ENCODE results near the gene CPEB3.

DNA sequence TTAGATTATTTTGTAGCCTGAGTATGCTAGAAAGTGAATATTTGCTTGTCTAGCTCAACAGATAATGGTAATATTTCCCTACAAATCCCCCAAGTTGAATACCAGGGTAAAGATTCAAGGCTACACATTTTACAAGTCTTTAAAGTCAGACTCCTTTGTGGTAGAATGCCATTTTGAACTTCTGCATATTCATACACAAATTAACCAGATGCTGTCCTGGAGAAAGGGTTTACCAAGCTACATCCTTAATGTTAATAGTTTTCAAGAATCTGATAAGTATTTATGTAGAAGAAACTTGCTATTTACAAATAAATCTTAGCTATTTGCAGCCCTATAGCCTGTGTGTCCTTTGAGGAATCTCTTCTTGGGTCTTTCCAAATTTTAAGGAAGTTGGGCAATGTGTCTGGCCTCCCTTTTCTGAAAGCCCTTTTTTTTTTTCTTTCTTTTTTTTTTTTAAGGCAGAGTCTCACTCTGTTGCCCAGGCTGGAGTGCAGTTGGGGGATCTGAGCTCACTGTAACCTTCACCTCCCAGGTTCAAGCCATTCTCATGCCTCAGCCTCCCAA is 82.6 kb downstream of the CPEB3 start:
- TF ChIP-seq CTCF (IDR thresholded peaks at IDR 0.05 in 8 of 11, conservative IDR thresholded peaks at IDR 0.05 in 3 of 11) (no peak), POLR2AphosphoS5 (IDR thresholded peaks at IDR 0.05) (no peak), POLR2A (IDR thresholded peaks at IDR 0.05) (no peak)
